ENCODE data around the gene SLC30A10. TPM values are rescaled to one million over a fixed set of nuclear protein-coding genes. Genes with fewer than 3 reads are reported as not detected.
"Not testable (repeated sequence)": the region's sequence is repeated elsewhere in the genome, so short reads cannot be mapped to it uniquely, and the experiment has no call there.

Gene SLC30A10
- total RNA-seq, 4 donors from 2014 or later: 0.33 TPM; not detected in 3

DNA sequence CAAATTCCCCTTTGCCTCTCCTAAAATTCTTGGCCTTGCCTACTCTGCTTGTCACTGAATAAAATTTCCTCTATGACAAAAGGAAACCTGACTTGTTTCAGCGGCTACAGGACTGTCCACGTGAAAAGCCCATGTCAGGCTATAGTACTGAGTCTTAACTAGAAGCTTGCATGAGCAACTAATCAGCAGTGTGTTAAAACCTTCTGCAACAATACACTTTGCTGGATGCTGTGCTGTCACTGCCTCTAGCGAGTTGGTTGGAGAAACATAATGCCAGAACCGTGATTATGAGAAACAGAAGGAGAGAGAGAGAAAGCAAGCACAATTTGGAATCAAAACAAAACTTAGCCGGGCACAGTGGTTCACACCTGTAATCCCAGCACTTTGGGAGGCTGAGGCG, 25.7 kb upstream of the SLC30A10 start:
- intact Hi-C loops (cut with DNase I): no loop called here
- 86 to 90% methylated on average over 6 of the region's 6 CpGs for WGBS, 2 donors
- TF ChIP-seq, protein P1, sequence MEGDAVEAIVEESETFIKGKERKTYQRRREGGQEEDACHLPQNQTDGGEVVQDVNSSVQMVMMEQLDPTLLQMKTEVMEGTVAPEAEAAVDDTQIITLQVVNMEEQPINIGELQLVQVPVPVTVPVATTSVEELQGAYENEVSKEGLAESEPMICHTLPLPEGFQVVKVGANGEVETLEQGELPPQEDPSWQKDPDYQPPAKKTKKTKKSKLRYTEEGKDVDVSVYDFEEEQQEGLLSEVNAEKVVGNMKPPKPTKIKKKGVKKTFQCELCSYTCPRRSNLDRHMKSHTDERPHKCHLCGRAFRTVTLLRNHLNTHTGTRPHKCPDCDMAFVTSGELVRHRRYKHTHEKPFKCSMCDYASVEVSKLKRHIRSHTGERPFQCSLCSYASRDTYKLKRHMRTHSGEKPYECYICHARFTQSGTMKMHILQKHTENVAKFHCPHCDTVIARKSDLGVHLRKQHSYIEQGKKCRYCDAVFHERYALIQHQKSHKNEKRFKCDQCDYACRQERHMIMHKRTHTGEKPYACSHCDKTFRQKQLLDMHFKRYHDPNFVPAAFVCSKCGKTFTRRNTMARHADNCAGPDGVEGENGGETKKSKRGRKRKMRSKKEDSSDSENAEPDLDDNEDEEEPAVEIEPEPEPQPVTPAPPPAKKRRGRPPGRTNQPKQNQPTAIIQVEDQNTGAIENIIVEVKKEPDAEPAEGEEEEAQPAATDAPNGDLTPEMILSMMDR (IDR thresholded peaks at IDR 0.05): no peak
- no peak for TF ChIP-seq POLR2A (IDR thresholded peaks at IDR 0.05)
- H3K4me3 ChIP-seq (replicated peaks in 1 of 3): no peak overlapping the region
- no peaks in the 10 kb centered on the region for H3K4me1 ChIP-seq
- H3K27me3 ChIP-seq: no peaks in the 10 kb centered on the region
- DNase-seq: no peak
- no peaks in the 10 kb centered on the region for H3K9me3 ChIP-seq
- no peaks in the 10 kb centered on the region for H3K36me3 ChIP-seq
- no peak overlapping the region for H3K27ac ChIP-seq

DNA sequence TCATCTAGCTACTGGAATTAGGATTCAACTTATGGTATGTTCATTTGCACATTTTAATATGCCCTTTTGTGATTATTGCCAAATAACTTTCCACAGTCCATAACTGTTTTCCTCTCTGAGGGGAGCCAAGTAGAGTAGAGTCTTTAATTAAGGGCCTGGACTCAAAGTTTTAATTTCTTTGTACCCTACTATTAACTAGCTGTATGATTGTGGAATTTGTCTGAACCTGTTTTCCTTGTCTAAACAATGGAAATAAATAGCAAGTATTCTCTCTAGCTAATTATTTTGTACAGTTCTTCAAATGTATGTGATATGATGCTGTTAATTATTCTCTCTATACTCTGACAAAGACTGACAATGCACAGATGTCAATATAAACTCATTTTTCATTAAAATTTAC, 24.0 kb upstream of the SLC30A10 start:
- Histone ChIP-seq H3K4me3 (replicated peaks in 1 of 3) (no peak overlapping the region), H3K27me3 (no peaks in the 10 kb centered on the region), H3K27ac (no peak overlapping the region), H3K4me1 (no peaks in the 10 kb centered on the region), H3K9me3 (no peaks in the 10 kb centered on the region), H3K36me3 (no peaks in the 10 kb centered on the region)
- no peak for DNase-seq
- TF ChIP-seq, protein P1 (IDR thresholded peaks at IDR 0.05): no peak
- no peak for TF ChIP-seq POLR2A (IDR thresholded peaks at IDR 0.05)
- intact Hi-C loops (cut with DNase I): no loop called here

DNA sequence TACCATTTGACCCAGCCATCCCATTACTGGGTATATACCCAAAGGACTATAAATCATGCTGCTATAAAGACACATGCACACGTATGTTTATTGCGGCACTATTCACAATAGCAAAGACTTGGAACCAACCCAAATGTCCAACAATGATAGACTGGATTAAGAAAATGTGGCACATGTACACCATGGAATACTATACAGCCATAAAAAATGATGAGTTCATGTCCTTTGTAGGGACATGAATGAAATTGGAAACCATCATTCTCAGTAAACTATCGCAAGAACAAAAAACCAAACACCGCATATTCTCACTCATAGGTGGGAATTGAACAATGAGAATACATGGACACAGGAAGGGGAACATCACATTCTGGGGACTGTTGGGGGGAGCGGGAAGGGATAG, 20.9 kb upstream of the SLC30A10 start:
- 93 to 95% methylated on average over 5 of the region's 5 CpGs for WGBS, 2 donors
- intact Hi-C loops (cut with DNase I): not testable (repeated sequence)

DNA sequence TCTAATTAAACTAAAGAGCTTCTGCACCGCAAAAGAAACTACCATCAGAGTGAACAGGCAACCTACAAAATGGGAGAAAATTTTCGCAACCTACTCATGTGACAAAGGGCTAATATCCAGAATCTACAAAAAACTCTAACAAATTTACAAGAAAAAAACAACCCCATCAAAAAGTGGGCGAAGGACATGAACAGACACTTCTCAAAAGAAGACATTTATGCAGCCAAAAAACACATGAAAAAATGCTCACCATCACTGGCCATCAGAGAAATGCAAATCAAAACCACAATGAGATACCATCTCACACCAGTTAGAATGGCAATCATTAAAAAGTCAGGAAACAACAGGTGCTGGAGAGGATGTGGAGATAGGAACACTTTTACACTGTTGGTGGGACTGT, 20.4 kb upstream of the SLC30A10 start:
- H3K36me3 ChIP-seq; H3K27me3 ChIP-seq; DNase-seq; H3K27ac ChIP-seq; H3K9me3 ChIP-seq; H3K4me3 ChIP-seq (replicated peaks in 1 of 3); H3K4me1 ChIP-seq; intact Hi-C loops (cut with DNase I): not testable (repeated sequence)
- WGBS, 2 donors: 95 to 97% methylated on average over 3 of the region's 3 CpGs

More for the DNA sequence above, 20.9 kb upstream of the SLC30A10 start:
- not testable (repeated sequence) for H3K27ac ChIP-seq; DNase-seq; H3K4me3 ChIP-seq (replicated peaks in 1 of 3); H3K36me3 ChIP-seq; H3K4me1 ChIP-seq; H3K9me3 ChIP-seq; H3K27me3 ChIP-seq

DNA sequence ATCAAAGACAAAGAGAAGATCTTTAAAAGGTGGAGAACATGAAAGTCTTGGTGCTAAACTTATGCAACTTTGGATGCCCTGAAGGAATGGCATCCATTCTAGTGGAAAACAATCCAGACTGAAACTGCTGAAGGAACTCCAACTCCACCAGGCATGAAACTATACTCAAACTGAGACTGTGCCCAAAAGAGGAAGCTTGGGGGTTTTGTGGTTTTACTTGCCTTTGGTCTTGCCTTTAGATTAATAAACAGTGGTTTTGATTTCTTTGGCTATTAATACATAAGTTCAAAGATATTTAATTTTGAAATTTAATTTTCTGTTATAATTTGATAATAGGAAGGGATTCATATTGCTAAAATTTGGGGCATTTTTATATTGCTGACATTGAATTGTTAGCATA, 17.4 kb upstream of the SLC30A10 start:
- Histone ChIP-seq H3K4me3 (replicated peaks in 1 of 3) (no peak overlapping the region), H3K27me3 (no peaks in the 10 kb centered on the region), H3K36me3 (no peaks in the 10 kb centered on the region), H3K9me3 (no peaks in the 10 kb centered on the region), H3K4me1 (peaks cover 4 to 5% of the 10 kb centered on the region in 2 donors), H3K27ac (no peak overlapping the region)
- TF ChIP-seq POLR2A (IDR thresholded peaks at IDR 0.05): no peak
- TF ChIP-seq, protein P1 (IDR thresholded peaks at IDR 0.05): no peak
- intact Hi-C loops (cut with DNase I): no loop called here
- DNase-seq: no peak

DNA sequence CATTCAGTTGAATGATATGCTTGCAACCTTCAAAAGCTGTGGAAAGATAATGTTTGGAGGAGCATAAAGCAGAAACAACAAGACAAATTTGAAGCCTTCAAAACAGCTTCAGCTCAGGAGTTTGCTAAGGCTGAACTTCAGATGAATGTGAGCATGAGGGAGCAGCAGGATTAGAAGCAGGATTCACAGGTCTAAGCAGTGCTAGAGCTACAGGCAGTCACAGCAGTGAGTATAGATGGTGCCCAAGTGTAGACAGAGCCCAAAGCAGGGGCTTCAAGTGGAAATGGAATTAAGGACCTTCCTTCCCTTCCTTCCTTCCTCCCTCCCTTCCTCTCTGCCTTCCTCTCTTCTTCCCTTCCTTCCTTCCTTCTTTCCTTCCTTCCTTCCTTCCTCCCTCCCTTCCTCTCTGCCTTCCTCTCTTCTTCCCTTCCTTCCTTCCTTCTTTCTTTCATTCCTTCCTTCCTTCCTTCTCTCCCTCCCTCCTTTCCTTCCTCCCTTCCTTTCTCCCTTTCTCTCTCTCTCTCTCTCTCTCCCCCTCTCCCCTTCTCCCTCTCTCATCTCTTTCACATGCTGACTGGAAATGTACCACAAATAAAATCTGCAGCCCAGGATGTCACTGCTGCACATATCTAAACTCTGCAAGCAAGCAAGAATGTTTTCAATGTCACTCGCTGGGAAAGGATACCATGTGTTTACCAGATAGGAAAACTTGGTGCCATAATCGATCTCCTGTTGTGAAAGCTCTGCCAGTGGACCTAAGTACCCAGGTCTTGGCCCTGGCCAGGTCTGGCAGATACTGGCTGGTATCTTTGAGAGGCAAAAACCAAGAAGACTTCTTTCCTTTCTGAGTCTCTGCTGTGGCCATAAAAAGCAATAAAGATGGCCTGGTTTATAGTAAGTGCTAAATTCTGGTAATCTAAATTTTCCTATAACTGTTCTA, 13.1 kb upstream of the SLC30A10 start:
- no peak for DNase-seq
- intact Hi-C loops (cut with DNase I): no loop called here

More for the DNA sequence above, 13.1 kb upstream of the SLC30A10 start:
- TF ChIP-seq, protein P1 (IDR thresholded peaks at IDR 0.05): no peak
- no peak for TF ChIP-seq POLR2A (IDR thresholded peaks at IDR 0.05)
- H3K9me3 ChIP-seq: no peaks in the 10 kb centered on the region
- H3K36me3 ChIP-seq: no peaks in the 10 kb centered on the region
- H3K27me3 ChIP-seq: no peaks in the 10 kb centered on the region
- peaks cover 18 to 20% of the 10 kb centered on the region in 2 donors for H3K4me1 ChIP-seq
- H3K4me3 ChIP-seq (replicated peaks in 1 of 3): no peak overlapping the region
- H3K27ac ChIP-seq: peak overlapping the region in 2 of 3 donors; percentile 9 to 82
- 85 to 91% methylated on average over 2 of the region's 2 CpGs for WGBS, 2 donors
